AG04450 (cell line): Measurements from ENCODE around the gene LDB2. TPM values are rescaled to one million over a fixed set of nuclear protein-coding genes. Genes with fewer than 3 reads are reported as not detected.

Source experiments
- CTCF ChIA-PET: fragments of 300-600, 350-600 bp; formaldehyde crosslinking; extraction: SDS; loops from one replicate; lab custom pipeline; 2022; ENCODE audit warnings: antibody characterized with exemption, inconsistent platforms; lab: Charles Lee
- POLR2A ChIA-PET: fragments of 350-600 bp; formaldehyde crosslinking; extraction: SDS; loops from one replicate; lab custom pipeline; 2021; ENCODE audit warnings: antibody characterized with exemption, inconsistent platforms; lab: Yijun Ruan, JAX
- DNase-seq: peaks from one replicate; pipeline ENCODE4 v3.0.0-alpha.2; 2011; ENCODE audit warnings: low read depth, low spot score
- H3K27ac ChIP-seq: one replicate; pipeline ENCODE4 v1.5.1; 2012; ENCODE audit warnings: low read depth, low read length, control low read depth
- H3K27me3 ChIP-seq: one replicate; pipeline ENCODE4 v1.6.0; 2012; ENCODE audit warnings: low read length; ENCODE audit not compliant: control insufficient read depth, insufficient read depth
- H3K4me3 ChIP-seq: 2 replicates; pipeline ENCODE4 v1.5.1; 2011; ENCODE audit warnings: mild to moderate bottlenecking, low read depth, low read length, control low read depth
- H3K9me3 ChIP-seq: 2 replicates; pipeline ENCODE4 v1.5.1; 2012; ENCODE audit warnings: low read length; ENCODE audit not compliant: control insufficient read depth, insufficient read depth
- polyA plus RNA-seq: library from polyadenylated mRNA; depleted of rRNA; stranded (reverse); fragments of >200 nt; gene quantifications from 2 replicates; pipeline ENCODE4 v1.2.3, GENCODE V29; 2011
- TF ChIP-seq, protein P1 (sequence below): IDR thresholded peaks from 2 replicates; pipeline ENCODE4 v1.5.1; 2011; ENCODE audit warnings: low read depth, low read length, control low read depth, inconsistent platforms

LDB2 gene
- polyA plus RNA-seq, 1 experiment, result 180 TPM

DNA sequence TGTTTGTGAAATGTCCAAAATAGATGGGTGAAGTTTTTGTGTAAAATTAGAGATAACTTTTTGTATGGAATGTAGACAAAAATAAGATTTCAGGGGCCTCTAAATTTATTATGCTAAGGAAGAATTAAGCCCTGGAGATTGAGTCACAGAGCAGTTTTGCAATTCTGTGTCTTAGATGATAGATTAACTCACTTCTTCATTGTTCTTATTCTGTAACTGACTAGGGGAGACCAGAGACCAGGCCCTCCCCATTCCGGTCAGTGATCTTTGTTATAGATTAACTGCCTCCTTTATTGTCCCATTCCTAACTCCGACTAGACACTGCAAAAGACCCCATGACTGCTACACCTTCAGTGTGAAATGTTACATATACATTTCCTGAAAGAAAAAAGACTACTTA, 433.8 kb downstream of the LDB2 start:
- no peak overlapping the region for H3K4me3 ChIP-seq
- DNase-seq, result no peak
- no peak overlapping the region for H3K27ac ChIP-seq
- no peaks in the 10 kb centered on the region for H3K27me3 ChIP-seq
- ChIA-PET CTCF (no interaction called here), POLR2A (no interaction called here)
- H3K9me3 ChIP-seq, result no peaks in the 10 kb centered on the region
- TF ChIP-seq, protein P1, sequence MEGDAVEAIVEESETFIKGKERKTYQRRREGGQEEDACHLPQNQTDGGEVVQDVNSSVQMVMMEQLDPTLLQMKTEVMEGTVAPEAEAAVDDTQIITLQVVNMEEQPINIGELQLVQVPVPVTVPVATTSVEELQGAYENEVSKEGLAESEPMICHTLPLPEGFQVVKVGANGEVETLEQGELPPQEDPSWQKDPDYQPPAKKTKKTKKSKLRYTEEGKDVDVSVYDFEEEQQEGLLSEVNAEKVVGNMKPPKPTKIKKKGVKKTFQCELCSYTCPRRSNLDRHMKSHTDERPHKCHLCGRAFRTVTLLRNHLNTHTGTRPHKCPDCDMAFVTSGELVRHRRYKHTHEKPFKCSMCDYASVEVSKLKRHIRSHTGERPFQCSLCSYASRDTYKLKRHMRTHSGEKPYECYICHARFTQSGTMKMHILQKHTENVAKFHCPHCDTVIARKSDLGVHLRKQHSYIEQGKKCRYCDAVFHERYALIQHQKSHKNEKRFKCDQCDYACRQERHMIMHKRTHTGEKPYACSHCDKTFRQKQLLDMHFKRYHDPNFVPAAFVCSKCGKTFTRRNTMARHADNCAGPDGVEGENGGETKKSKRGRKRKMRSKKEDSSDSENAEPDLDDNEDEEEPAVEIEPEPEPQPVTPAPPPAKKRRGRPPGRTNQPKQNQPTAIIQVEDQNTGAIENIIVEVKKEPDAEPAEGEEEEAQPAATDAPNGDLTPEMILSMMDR, result no peak

DNA sequence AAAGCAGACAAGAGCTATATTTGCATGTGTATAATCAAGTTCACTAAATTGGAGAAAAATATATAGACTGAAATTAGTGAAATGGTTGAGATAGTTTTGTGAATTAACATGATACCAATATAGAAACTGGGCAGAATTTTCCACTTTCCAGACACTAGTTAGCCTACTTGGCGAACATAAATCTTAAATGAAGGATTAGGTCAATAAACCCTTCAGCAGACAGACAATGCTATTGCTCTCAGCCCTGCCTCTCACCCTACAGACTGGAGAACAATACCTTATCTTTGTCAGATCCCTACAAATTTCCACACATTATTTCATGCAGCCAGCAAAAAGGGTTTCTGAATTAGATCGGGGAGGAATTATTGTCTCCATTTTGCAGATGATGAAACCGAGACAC, 435.8 kb downstream of the LDB2 start:
- TF ChIP-seq, protein P1, result no peak
- ChIA-PET CTCF (interaction anchor here (0.7 kb wide), 2 partner anchors 109 to 331 kb away, joined by 4 to 6 read pairs; no protein-coding TSS in a partner anchor), POLR2A (no interaction called here)
- H3K27me3 ChIP-seq, result no peaks in the 10 kb centered on the region
- no peak for DNase-seq
- no peaks in the 10 kb centered on the region for H3K9me3 ChIP-seq
- H3K27ac ChIP-seq, result no peak overlapping the region
- H3K4me3 ChIP-seq, result no peak overlapping the region

DNA sequence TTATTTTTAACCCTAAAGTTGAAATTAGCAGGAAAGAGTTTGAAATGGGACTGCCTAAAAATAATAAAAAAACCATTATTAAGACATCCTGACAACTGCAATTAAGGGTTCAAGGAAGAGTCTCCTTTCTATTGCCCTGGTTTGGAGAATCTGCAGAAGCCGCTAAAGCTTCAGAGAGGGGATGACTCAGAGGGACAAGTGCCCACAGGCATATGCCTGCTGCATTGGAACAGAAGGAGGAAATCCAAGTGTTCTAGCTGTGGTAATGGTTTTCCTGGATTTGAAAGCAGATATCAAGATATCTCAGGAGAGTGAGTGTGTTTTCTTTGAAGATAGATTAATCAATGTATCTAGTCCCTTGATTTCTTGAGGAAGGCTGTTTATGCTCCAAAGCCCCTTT, 437.1 kb downstream of the LDB2 start:
- H3K4me3 ChIP-seq, result no peak overlapping the region
- no peaks in the 10 kb centered on the region for H3K27me3 ChIP-seq
- no peak for DNase-seq
- TF ChIP-seq, protein P1, result no peak
- ChIA-PET POLR2A (no interaction called here), CTCF (interaction anchor here (0.7 kb wide), 1 partner anchor 17 kb away, joined by 3 read pairs; no protein-coding TSS in a partner anchor)
- H3K27ac ChIP-seq, result no peak overlapping the region
- no peaks in the 10 kb centered on the region for H3K9me3 ChIP-seq

DNA sequence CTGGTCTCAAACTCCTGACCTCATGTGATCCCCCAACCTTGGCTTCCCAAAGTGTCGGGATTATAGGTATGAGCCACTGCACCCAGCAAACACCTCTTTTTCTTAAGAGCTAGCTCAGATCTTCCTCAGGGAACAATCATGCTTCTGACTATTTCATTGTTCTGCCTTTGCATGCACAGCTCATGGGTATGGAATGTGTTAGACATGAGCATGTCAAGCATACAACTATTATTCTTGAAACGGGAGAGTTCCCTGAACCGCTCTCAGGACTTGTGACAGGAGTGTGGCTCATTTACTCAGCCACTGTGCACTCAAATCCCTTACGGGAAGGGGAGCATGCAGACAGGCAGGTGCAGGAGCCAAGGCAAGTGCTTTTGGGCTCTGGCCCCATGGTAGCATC, 440.5 kb downstream of the LDB2 start:
- H3K4me3 ChIP-seq, result no peak overlapping the region
- DNase-seq, result no peak
- ChIA-PET CTCF (no interaction called here), POLR2A (interaction anchor here (0.7 kb wide), 1 partner anchor 212 kb away, joined by 7 read pairs; no protein-coding TSS in a partner anchor)
- H3K27ac ChIP-seq, result no peak overlapping the region
- no peaks in the 10 kb centered on the region for H3K27me3 ChIP-seq
- TF ChIP-seq, protein P1, result no peak
- H3K9me3 ChIP-seq, result no peaks in the 10 kb centered on the region
